ENCODE data around the gene BLOC1S4.
A peak's percentile ranks its signal among the peaks of the same experiment; 100 is the strongest.

The BLOC1S4 gene

DNA sequence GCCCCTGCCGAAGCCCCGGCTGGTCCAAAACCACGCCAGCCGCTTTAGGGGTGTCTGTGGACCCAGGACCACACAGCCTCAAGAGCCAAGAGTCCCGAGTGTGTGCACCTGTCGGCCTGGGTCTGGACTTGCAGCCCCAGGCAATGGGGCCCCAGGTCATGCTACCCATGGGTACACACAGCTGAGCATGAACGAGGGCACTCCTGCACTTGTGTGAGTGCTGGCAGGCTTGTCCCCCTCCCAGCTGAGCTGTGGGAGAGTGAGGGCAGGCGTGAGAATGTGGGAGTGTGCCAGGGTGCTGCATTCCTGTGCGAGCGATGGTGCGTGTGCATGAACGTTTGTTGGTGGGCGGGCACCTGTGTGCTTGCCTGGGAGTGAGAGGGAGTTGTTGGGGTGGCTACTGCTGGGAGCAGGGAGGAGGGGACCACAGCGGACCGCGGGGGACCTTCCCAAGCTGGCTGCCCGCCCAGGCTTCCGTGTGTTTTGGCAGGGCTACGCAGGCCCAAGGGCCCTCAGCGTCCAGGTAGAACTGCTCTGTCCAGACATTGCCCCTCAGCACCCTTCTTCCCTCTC is 30.8 kb downstream of the BLOC1S4 start:
- Histone ChIP-seq H3K79me2 (ENCODE audit: control insufficient read depth, insufficient read depth, low read length, unreplicated experiment) (no peaks in the 10 kb centered on the region), H2AFZ (ENCODE audit: low read length, unreplicated experiment) (no peak overlapping the region), H3K27ac (ENCODE audit: low read depth, low read length) (no peak overlapping the region), H3K27me3 (ENCODE audit: insufficient read depth, low read length) (no peaks in the 10 kb centered on the region), H3K4me1 (ENCODE audit: control insufficient read depth, insufficient read depth, low read length, unreplicated experiment) (peaks cover 21% of the 10 kb centered on the region), H3K4me3 (ENCODE audit: low read depth, low read length) (no peak overlapping the region), H3K36me3 (ENCODE audit: insufficient read depth, low read length) (no peaks in the 10 kb centered on the region)

DNA sequence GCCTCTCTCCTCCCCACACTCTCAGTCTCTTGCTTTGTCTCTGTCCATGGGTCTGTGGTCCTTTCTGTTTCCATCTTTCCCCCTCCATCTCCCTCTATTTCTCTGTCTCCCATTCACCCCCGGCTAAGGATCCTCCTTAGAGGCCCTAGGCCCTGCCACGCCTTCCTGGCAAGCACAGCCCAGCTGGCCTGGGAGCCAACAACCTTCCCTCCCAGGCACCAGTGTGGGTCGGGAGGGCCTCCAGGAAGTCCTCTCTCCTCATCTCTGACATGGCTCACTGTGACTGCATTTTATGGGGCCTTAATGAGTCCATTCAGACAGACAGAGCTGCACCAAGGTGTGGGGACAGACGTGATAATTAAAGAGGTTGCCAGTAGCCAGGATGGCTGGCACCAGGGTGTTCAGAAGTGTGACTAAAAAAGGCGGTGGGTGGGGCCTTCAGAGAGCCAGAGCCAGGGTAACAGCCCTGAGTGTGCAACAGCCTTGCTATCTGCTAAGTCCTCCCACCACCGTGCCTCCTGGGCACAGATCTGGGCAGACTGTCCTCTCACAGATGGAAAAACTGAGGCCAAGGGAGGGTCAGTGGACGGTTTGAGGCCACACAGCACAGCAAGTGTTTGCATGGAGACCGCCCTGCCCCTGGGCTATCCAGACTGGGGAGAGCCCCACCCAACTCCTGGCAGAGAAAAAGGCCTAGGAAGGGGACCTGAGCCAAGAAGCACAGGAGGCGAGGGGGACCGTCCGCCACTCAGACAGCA is 31.5 kb downstream of the BLOC1S4 start:
- no peaks in the 10 kb centered on the region for H3K79me2 ChIP-seq (ENCODE audit: control insufficient read depth, insufficient read depth, low read length, unreplicated experiment)
- H3K36me3 ChIP-seq (ENCODE audit: insufficient read depth, low read length): no peaks in the 10 kb centered on the region
- H3K4me1 ChIP-seq (ENCODE audit: control insufficient read depth, insufficient read depth, low read length, unreplicated experiment): peaks cover 21% of the 10 kb centered on the region
- no peak overlapping the region for H3K27ac ChIP-seq (ENCODE audit: low read depth, low read length)
- peak overlapping the region; percentile 6 for H2AFZ ChIP-seq (ENCODE audit: low read length, unreplicated experiment)
- no peaks in the 10 kb centered on the region for H3K27me3 ChIP-seq (ENCODE audit: insufficient read depth, low read length)
- no peak overlapping the region for H3K4me3 ChIP-seq (ENCODE audit: low read depth, low read length)

DNA sequence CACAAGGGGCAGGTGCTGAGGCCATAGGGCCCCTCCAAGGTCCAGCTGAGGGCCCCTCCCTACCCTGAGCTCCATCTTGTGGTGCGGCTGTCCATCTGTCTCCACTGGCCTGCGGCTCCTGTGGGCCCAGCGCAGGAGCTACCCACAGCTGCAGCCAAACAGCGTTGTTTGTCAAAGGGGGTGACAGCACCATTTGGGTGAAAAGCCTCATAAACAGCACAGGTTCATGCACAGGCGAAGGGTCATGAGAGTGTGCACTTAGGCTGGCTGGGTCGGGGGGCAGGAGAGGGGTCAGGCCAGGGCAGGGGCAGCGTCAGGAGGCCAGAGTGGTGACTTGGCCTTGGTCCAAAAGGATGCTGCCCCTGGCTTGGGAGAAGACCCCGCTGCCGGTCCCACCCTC is 32.3 kb downstream of the BLOC1S4 start:
- Histone ChIP-seq H3K4me3 (ENCODE audit: low read depth, low read length) (no peak overlapping the region), H3K79me2 (ENCODE audit: control insufficient read depth, insufficient read depth, low read length, unreplicated experiment) (no peaks in the 10 kb centered on the region), H3K27ac (ENCODE audit: low read depth, low read length) (no peak overlapping the region), H3K36me3 (ENCODE audit: insufficient read depth, low read length) (no peaks in the 10 kb centered on the region), H3K4me1 (ENCODE audit: control insufficient read depth, insufficient read depth, low read length, unreplicated experiment) (peaks cover 21% of the 10 kb centered on the region), H2AFZ (ENCODE audit: low read length, unreplicated experiment) (no peak overlapping the region), H3K27me3 (ENCODE audit: insufficient read depth, low read length) (no peaks in the 10 kb centered on the region)

DNA sequence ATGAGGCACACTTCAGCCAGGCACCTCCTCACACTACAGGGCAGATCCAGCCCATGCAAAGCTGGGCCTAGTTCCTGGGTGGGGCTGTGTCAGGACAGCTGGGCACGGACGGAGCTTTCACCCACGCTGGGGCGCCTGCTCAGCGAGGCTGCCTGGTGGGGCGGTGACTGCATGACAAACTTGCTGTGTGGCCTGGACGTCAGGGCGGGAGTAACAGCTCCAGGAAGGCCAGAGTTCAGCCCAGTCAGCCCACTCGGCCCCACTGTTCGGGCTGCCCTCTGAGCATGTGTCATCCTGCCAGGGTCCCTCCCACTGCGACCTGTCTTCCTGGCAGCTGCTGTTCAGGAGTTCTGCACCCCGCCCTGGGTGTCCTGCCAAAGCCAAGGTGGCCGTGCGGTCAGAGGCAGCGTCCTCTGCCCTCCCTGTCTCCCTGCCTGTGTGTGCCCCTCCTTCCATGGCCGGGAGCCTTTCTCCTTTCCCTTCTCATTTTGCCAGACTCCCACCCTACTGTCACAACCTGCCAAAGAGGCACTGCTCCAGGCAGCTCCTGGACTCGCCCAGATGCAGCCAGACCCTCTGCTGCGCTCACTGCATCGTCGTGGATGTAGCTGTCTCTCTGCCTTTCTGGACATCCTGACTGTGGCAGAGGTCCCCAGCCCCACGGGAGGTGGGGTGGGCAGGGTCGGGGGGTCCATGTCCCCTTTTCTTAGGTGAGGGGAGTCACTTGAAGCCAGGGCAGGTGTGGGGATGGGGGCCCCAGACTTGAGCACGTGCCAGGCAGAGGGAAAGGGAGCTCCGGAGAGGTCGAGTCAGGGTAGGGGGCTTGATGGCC is 33.6 kb downstream of the BLOC1S4 start:
- Histone ChIP-seq H2AFZ (ENCODE audit: low read length, unreplicated experiment) (peak overlapping the region; percentile 95), H3K4me1 (ENCODE audit: control insufficient read depth, insufficient read depth, low read length, unreplicated experiment) (peaks cover 21% of the 10 kb centered on the region), H3K4me3 (ENCODE audit: low read depth, low read length) (peak overlapping the region; percentile 47; the same call in 1 of the 2 replicates), H3K36me3 (ENCODE audit: insufficient read depth, low read length) (no peaks in the 10 kb centered on the region), H3K27me3 (ENCODE audit: insufficient read depth, low read length) (no peaks in the 10 kb centered on the region), H3K79me2 (ENCODE audit: control insufficient read depth, insufficient read depth, low read length, unreplicated experiment) (no peaks in the 10 kb centered on the region), H3K27ac (ENCODE audit: low read depth, low read length) (no peak overlapping the region)

DNA sequence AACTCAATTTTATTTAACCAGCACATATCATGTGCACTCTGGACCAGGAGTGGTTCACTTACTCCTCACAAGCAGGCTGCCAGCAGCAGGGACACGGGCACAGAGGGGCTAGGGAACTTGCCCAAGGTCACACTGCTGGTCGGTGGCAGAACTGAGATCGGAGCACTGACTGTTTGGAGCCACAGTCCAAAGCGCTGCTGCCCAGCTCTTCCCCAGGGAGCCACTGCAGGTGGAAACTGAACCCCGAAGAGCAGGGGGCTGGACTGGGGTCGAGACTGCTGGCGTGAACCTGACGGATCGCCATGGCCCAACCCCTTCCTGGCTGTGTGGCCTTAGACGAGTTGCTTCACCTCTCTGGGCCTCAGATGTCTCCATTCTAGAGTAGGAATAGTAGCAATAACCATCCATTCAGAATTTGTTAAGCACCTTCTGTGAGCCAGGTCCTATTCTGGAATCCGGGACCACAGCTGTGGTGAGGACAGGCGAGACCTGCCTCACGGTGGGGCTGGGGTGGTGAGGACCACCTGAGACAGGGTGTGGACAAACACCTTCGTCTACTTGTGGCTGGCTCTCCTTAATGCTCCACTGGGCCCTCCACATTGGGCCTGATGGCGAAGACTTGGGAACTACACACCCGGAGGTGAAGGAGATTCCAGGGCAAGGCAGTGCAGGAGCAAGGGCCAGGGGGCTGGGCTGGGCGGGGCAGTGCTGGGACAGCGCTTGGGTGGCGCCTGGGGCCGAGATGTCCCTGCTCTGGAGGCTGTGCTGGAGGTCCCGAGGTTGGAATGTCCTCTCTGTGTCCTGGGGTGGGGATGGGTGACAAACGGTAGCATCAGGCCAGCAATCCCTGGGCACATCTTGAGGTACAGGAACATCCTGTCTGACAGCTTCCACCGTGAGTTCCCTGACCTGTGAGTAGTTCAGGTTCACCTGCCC is 34.6 kb downstream of the BLOC1S4 start:
- H3K27me3 ChIP-seq (ENCODE audit: insufficient read depth, low read length): no peaks in the 10 kb centered on the region
- no peak overlapping the region for H2AFZ ChIP-seq (ENCODE audit: low read length, unreplicated experiment)
- H3K4me1 ChIP-seq (ENCODE audit: control insufficient read depth, insufficient read depth, low read length, unreplicated experiment): peaks cover 21% of the 10 kb centered on the region
- no peaks in the 10 kb centered on the region for H3K36me3 ChIP-seq (ENCODE audit: insufficient read depth, low read length)
- H3K79me2 ChIP-seq (ENCODE audit: control insufficient read depth, insufficient read depth, low read length, unreplicated experiment): no peaks in the 10 kb centered on the region
- H3K4me3 ChIP-seq (ENCODE audit: low read depth, low read length): no peak overlapping the region
- H3K27ac ChIP-seq (ENCODE audit: low read depth, low read length): no peak overlapping the region

DNA sequence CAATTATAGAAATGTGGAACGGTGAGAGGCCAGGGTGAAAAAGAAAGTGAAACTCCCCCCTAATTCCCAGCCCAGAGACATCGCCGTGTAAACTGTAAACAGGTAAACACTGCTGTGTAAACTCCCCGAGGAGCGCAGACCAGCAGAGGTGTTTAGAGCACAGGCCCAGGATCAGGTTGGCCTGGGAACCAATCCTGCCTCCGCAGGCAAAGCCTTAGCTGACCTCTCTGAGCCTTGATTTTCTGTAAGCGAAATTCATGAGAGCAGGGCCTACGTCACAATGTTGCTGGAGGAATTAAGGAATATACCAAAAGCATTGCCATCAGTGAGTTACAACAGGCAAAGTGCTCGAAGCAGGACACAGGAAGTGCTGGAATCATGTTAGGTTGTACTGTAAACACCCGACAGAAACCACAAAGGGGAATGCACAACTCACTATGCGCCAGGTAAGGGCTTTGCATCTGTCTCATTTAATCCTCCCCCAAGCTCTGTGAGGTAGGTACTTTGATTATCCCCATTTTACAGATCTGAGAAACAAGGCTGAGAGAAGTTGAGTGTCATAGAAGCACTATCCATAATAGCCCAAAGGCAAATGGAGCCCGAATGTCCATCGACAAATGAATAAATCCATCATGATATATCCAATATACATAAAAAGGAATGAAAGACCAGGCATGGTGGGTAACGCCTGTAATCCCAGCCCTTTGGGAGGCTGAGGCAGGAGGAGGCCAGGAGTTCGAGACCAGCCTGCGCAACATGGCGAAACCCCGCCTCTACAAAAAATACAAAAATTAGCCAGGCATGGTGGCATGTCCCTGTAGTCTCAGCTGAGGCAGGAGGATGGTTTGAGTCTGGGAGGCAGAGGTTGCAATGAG is 35.9 kb downstream of the BLOC1S4 start:
- no peak overlapping the region for H3K4me3 ChIP-seq (ENCODE audit: low read depth, low read length)
- H3K79me2 ChIP-seq (ENCODE audit: control insufficient read depth, insufficient read depth, low read length, unreplicated experiment): no peaks in the 10 kb centered on the region
- H3K4me1 ChIP-seq (ENCODE audit: control insufficient read depth, insufficient read depth, low read length, unreplicated experiment): peaks cover 21% of the 10 kb centered on the region
- H3K36me3 ChIP-seq (ENCODE audit: insufficient read depth, low read length): no peaks in the 10 kb centered on the region
- peak overlapping the region; percentile 52 for H2AFZ ChIP-seq (ENCODE audit: low read length, unreplicated experiment)
- H3K27me3 ChIP-seq (ENCODE audit: insufficient read depth, low read length): no peaks in the 10 kb centered on the region
- no peak overlapping the region for H3K27ac ChIP-seq (ENCODE audit: low read depth, low read length)

DNA sequence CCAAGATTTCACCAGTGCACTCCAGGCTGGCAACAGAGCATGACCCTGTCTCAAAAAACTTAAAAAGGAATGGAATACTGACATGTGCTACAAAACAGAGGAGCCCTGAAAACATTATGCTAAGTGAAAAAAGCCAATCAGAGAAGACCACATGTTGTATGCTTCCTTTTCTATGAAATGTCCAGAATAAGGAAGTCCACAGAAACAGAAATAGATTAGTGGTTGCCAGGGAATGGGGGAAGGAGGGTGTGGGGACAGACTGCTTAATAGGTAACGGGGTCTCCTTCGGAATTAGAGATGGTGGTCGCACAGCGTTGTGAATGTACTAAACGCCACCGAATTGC is 36.5 kb downstream of the BLOC1S4 start:
- no peak overlapping the region for H3K4me3 ChIP-seq (ENCODE audit: low read depth, low read length)
- no peak overlapping the region for H3K27ac ChIP-seq (ENCODE audit: low read depth, low read length)
- H3K4me1 ChIP-seq (ENCODE audit: control insufficient read depth, insufficient read depth, low read length, unreplicated experiment): peaks cover 17% of the 10 kb centered on the region
- no peaks in the 10 kb centered on the region for H3K27me3 ChIP-seq (ENCODE audit: insufficient read depth, low read length)
- no peaks in the 10 kb centered on the region for H3K36me3 ChIP-seq (ENCODE audit: insufficient read depth, low read length)
- no peaks in the 10 kb centered on the region for H3K79me2 ChIP-seq (ENCODE audit: control insufficient read depth, insufficient read depth, low read length, unreplicated experiment)
- H2AFZ ChIP-seq (ENCODE audit: low read length, unreplicated experiment): no peak overlapping the region

DNA sequence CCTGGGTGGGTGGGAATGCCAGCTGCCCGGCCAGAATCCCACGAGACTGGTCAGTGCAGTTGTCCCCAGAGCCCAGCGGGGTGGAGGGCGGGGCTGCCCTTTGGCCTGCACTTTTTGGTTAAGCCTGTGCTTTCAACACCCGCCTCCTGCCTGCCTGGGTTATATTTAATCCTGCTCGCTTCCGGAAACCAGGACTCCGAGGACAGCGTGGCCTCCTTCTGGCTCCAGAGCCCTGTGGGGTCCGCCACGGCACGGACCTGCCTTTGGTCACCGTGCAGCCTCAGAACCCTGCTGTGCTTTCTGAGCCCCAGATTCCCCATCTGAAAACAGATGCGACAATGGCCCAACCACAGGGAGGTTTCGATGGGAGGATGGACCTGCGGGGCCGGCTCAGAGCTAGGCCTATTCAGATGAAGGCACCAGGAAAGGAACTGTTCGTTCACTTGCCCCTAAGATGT is 37.2 kb downstream of the BLOC1S4 start:
- Histone ChIP-seq H3K36me3 (ENCODE audit: insufficient read depth, low read length) (no peaks in the 10 kb centered on the region), H3K4me1 (ENCODE audit: control insufficient read depth, insufficient read depth, low read length, unreplicated experiment) (peaks cover 15% of the 10 kb centered on the region), H3K27me3 (ENCODE audit: insufficient read depth, low read length) (no peaks in the 10 kb centered on the region), H3K27ac (ENCODE audit: low read depth, low read length) (no peak overlapping the region), H3K4me3 (ENCODE audit: low read depth, low read length) (no peak overlapping the region), H2AFZ (ENCODE audit: low read length, unreplicated experiment) (no peak overlapping the region), H3K79me2 (ENCODE audit: control insufficient read depth, insufficient read depth, low read length, unreplicated experiment) (no peaks in the 10 kb centered on the region)

DNA sequence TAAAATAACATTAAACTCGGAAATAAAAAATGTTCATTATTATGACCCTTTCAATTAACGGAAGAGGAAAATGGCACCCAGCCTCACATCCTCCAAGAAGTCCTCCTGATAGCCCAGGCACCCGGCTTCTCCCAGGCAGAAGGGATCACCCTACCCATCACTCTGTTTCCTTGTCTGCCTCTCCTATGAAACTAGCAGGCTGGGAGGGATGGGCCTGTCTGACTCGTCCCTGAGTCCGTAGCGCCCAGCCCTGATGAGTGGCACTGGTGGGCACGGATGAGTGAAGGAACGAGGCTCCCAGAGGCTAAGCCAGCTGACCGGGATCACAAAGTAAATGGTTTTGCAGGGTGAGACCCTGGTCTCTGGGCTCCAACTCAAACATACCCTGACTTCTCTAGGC is 37.9 kb downstream of the BLOC1S4 start:
- Histone ChIP-seq H3K79me2 (ENCODE audit: control insufficient read depth, insufficient read depth, low read length, unreplicated experiment) (no peaks in the 10 kb centered on the region), H3K27me3 (ENCODE audit: insufficient read depth, low read length) (no peaks in the 10 kb centered on the region), H3K27ac (ENCODE audit: low read depth, low read length) (no peak overlapping the region), H3K4me3 (ENCODE audit: low read depth, low read length) (no peak overlapping the region), H2AFZ (ENCODE audit: low read length, unreplicated experiment) (no peak overlapping the region), H3K4me1 (ENCODE audit: control insufficient read depth, insufficient read depth, low read length, unreplicated experiment) (peaks cover 9% of the 10 kb centered on the region), H3K36me3 (ENCODE audit: insufficient read depth, low read length) (no peaks in the 10 kb centered on the region)
